HepG2 (cell line): Measurements from ENCODE around the gene TMBIM1. TPM values are rescaled to one million over a fixed set of nuclear protein-coding genes. Genes with fewer than 3 reads are reported as not detected.

Experiments used
- CERS6 ChIP-seq: sonication (generic); formaldehyde crosslinking; IDR thresholded peaks from 2 replicates; pipeline ENCODE4 v1.5.0; 2020; ENCODE audit warnings: missing genetic modification reagents
- FUBP1 ChIP-seq: sonication (generic); formaldehyde crosslinking; IDR thresholded peaks from 2 replicates; pipeline ENCODE4 v1.5.1; 2020; ENCODE audit warnings: missing genetic modification reagents, mild to moderate bottlenecking, borderline replicate concordance
- ISL2 ChIP-seq: sonication (generic); formaldehyde crosslinking; IDR thresholded peaks from 2 replicates; pipeline ENCODE4 v1.5.0; 2020; ENCODE audit warnings: missing genetic modification reagents
- JDP2 ChIP-seq: sonication (generic); formaldehyde crosslinking; IDR thresholded peaks from 2 replicates; pipeline ENCODE4 v1.8.1; 2022; ENCODE audit warnings: missing genetic modification reagents, borderline replicate concordance
- MYC ChIP-seq: sonication (generic); formaldehyde crosslinking; IDR thresholded peaks from 2 replicates; pipeline ENCODE4 v1.9.0; 2021; ENCODE audit warnings: missing genetic modification reagents, borderline replicate concordance
- RBM22 ChIP-seq: fragments of 200-400 bp; formaldehyde crosslinking; optimal IDR thresholded peaks from 2 replicates; pipeline ENCODE3; 2017; ENCODE audit warnings: mild to moderate bottlenecking, low read length, moderate library complexity
- REPIN1 ChIP-seq: sonication (generic); formaldehyde crosslinking; IDR thresholded peaks from 2 replicates; pipeline ENCODE4 v1.8.0; 2022; ENCODE audit warnings: missing genetic modification reagents, low read depth, mild to moderate bottlenecking, borderline replicate concordance
- SIX4 ChIP-seq: sonication (generic); formaldehyde crosslinking; IDR thresholded peaks from 2 replicates; pipeline ENCODE4 v1.4.0; 2020; ENCODE audit warnings: missing genetic modification reagents
- SMAD3 ChIP-seq: sonication (generic); formaldehyde crosslinking; IDR thresholded peaks from 2 replicates; pipeline ENCODE4 v1.4.0; 2020; ENCODE audit warnings: missing genetic modification reagents
- SP5 ChIP-seq: IDR thresholded peaks from 2 replicates; pipeline ENCODE4 v1.6.1; 2016; ENCODE audit warnings: low read depth, borderline replicate concordance
- SRY ChIP-seq: sonication (generic); formaldehyde crosslinking; IDR thresholded peaks from 2 replicates; pipeline ENCODE4 v1.8.0; 2022; ENCODE audit warnings: mild to moderate bottlenecking, missing genetic modification reagents
- YY1 ChIP-seq: IDR thresholded peaks from 2 replicates; pipeline ENCODE4 v1.6.1; 2011; ENCODE audit warnings: low read length, low read depth, moderate library complexity, mild to moderate bottlenecking; ENCODE audit not compliant: insufficient read depth, insufficient replicate concordance
- ZNF18 ChIP-seq: sonication (generic); formaldehyde crosslinking; IDR thresholded peaks from 2 replicates; pipeline ENCODE4 v1.8.0; 2022; ENCODE audit warnings: mild to moderate bottlenecking, missing genetic modification reagents; ENCODE audit not compliant: insufficient replicate concordance
- ZNF362 ChIP-seq: sonication (generic); formaldehyde crosslinking; IDR thresholded peaks from 2 replicates; pipeline ENCODE4 v1.4.0; 2020; ENCODE audit warnings: missing genetic modification reagents, mild to moderate bottlenecking, borderline replicate concordance
- ZNF430 ChIP-seq: sonication (generic); formaldehyde crosslinking; IDR thresholded peaks from 2 replicates; pipeline ENCODE4 v1.9.0; 2021; ENCODE audit warnings: mild to moderate bottlenecking, missing genetic modification reagents
- ZNF44 ChIP-seq: sonication (generic); formaldehyde crosslinking; IDR thresholded peaks from 2 replicates; pipeline ENCODE4 v1.5.1; 2020; ENCODE audit warnings: mild to moderate bottlenecking, missing genetic modification reagents
- ZNF503 ChIP-seq: sonication (generic); formaldehyde crosslinking; IDR thresholded peaks from 2 replicates; pipeline ENCODE4 v1.4.0; 2020; ENCODE audit warnings: missing genetic modification reagents
- ZNF562 ChIP-seq: sonication (generic); formaldehyde crosslinking; IDR thresholded peaks from 2 replicates; pipeline ENCODE4 v1.8.0; 2022; ENCODE audit warnings: missing genetic modification reagents, borderline replicate concordance
- ZNF605 ChIP-seq: sonication (generic); formaldehyde crosslinking; IDR thresholded peaks from 2 replicates; pipeline ENCODE4 v1.8.0; 2022; ENCODE audit warnings: mild to moderate bottlenecking, missing genetic modification reagents
- ZNF746 ChIP-seq: sonication (generic); formaldehyde crosslinking; IDR thresholded peaks from 2 replicates; pipeline ENCODE4 v1.8.0; 2022; ENCODE audit warnings: mild to moderate bottlenecking, missing genetic modification reagents
- polyA plus RNA-seq, 8 experiments: library from polyadenylated mRNA; depleted of rRNA in 3 of 8; stranded (reverse) in 7 of 8; unstranded in 1 of 8; fragments of >200 nt; fragmentation: Illumina TruSeq in 4 of 8; extraction: Trizol in 4 of 8; gene quantifications; 2 replicates each; pipeline versions ENCODE4 v1.2.1 to v1.2.3, GENCODE V29; 2011 to 2016; ENCODE audit warnings: low read depth in 4 of 8, missing spikeins in 1 of 8, mixed read lengths in 1 of 8; ENCODE audit not compliant: insufficient read depth in 1 of 8
- total RNA-seq, 5 experiments: library from RNA; depleted of rRNA; stranded (reverse); fragments of >200 nt; fragmentation: Illumina TruSeq; extraction: Trizol; gene quantifications; 2 replicates each; pipeline ENCODE4 v1.2.3, GENCODE V29; 2016; ENCODE audit warnings: low read depth in 1 of 5

Gene TMBIM1
- total and polyA plus RNA-seq, 2 of the 13 experiments (the other 11 are each of a cell fraction or from before 2014, with no cell fraction given), result 127 to 139 TPM

- TF ChIP-seq ZNF503 (0 out of 2 replicates have a peak, but pooled peaks have one; percentile 45), ZNF605 (CRISPR knock-in tag) (peak; percentile 75; the same call in 1 of the 2 replicates), YY1 (no peak), SMAD3 (0 out of 2 replicates have a peak, but pooled peaks have one; percentile 38), ZNF362 (CRISPR knock-in tag) (no peak), ZNF746 (CRISPR knock-in tag) (peak; percentile 83), SRY (CRISPR knock-in tag) (peak; percentile 75), ISL2 (CRISPR knock-in tag) (0 out of 2 replicates have a peak, but pooled peaks have one; percentile 54), ZNF430 (peak; percentile 72), CERS6 (CRISPR knock-in tag) (no peak), SP5 (CRISPR knock-in tag) (peak; percentile 63), ZNF18 (CRISPR knock-in tag) (no peak), JDP2 (CRISPR knock-in tag) (no peak), REPIN1 (CRISPR knock-in tag) (peak; percentile 59), ZNF562 (CRISPR knock-in tag) (peak; percentile 48; the same call in 1 of the 2 replicates), MYC (CRISPR knock-in tag) (peak; percentile 22; the same call in 1 of the 2 replicates), SIX4 (CRISPR knock-in tag) (peak; percentile 89), FUBP1 (CRISPR knock-in tag) (no peak), ZNF44 (CRISPR knock-in tag) (no peak), RBM22 (no peak)
Measured at GRCh38 chr2:218323526-218324472, 31.5 kb upstream of the TMBIM1 start (continued).
